Measurements from ENCODE around the gene SLC6A18. TPM values are rescaled to one million over a fixed set of nuclear protein-coding genes. Genes with fewer than 3 reads are reported as not detected.

The SLC6A18 gene
- total RNA-seq, 1 donor from 2014 or later, result not detected

DNA sequence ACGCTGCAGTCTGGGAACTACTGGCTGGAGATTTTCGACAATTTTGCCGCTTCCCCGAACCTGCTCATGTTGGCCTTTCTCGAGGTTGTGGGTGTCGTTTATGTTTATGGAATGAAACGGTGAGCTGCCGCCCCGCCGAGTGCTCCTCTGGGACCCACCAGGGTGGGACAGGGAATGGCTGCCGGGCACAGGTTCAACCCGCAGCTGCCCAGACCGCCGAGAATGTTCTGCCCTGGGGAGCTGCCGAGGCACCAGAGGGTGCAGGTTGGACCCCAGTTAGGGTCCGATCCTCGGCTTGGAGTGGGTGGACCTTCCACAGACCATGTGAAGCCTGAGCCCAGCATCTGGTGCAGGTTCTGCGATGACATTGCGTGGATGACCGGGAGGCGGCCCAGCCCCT lies 19.1 kb downstream of the SLC6A18 start:
- intact Hi-C loops (cut with DNase I), result no loop called here
- Histone ChIP-seq H3K27me3 (no peaks in the 10 kb centered on the region), H3K4me3 (no peak overlapping the region), H3K4me1 (no peaks in the 10 kb centered on the region), H3K27ac (no peak overlapping the region), H3K9me3 (no peaks in the 10 kb centered on the region), H3K36me3 (no peaks in the 10 kb centered on the region)
- no peak for DNase-seq (ENCODE audit: low spot score in 2 of 2)
- TF ChIP-seq CTCF (IDR thresholded peaks at IDR 0.05), result no peak

GRCh38 chr5:1244976-1245375 lies 19.8 kb downstream of the SLC6A18 start:
- Histone ChIP-seq H3K9me3 (no peaks in the 10 kb centered on the region), H3K36me3 (no peaks in the 10 kb centered on the region), H3K4me3 (no peak overlapping the region), H3K4me1 (no peaks in the 10 kb centered on the region), H3K27me3 (no peaks in the 10 kb centered on the region), H3K27ac (no peak overlapping the region)
- TF ChIP-seq CTCF (IDR thresholded peaks at IDR 0.05), result no peak
- intact Hi-C loops (cut with DNase I), result no loop called here
- DNase-seq (ENCODE audit: low spot score in 2 of 2), result no peak

GRCh38 chr5:1245905-1246576 lies 20.9 kb downstream of the SLC6A18 start:
- H3K4me3 ChIP-seq, result no peak overlapping the region
- DNase-seq (ENCODE audit: low spot score in 2 of 2), result no peak
- no peak for TF ChIP-seq CTCF (IDR thresholded peaks at IDR 0.05)
- H3K27ac ChIP-seq, result no peak overlapping the region
- H3K27me3 ChIP-seq, result no peaks in the 10 kb centered on the region
- no peaks in the 10 kb centered on the region for H3K4me1 ChIP-seq
- intact Hi-C loops (cut with DNase I), result no loop called here
- no peaks in the 10 kb centered on the region for H3K36me3 ChIP-seq
- H3K9me3 ChIP-seq, result no peaks in the 10 kb centered on the region

DNA sequence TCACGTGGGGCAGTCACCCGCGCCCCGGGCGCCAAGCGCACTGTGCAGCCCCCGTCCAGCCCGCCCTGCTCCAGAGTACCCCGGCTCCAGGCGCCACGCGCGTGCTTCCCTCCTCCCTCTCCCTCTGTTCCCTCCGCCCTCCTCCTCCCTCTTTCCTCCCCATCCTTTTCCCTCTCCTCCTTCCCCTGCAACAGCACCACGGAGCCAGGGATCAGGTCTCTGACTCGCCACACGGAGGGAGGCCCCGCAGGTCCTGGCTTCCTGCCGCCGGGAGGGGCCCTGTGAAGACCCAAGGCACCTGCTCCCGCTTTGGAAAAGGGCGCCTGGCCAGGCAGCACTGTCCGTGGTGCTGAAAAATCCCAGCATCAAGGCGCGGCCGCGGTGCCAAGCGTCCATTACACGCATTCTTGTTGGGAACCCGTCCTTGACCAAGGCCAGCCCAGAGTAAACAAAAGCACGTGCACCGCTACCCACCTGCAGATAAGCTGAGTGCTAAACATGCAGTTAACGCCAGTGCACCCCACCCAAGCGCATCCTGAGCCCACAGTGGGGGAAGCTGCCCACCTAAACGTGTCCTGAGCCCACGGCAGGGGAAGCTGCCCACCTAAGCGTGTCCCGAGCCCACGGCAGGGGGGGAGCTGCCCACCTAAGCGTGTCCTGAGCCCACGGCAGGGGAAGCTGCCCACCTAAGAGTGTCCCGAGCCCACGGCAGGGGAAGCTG lies 21.7 kb downstream of the SLC6A18 start:
- H3K27ac ChIP-seq, result no peak overlapping the region
- H3K36me3 ChIP-seq, result no peaks in the 10 kb centered on the region
- intact Hi-C loops (cut with DNase I), result no loop called here
- H3K4me1 ChIP-seq, result no peaks in the 10 kb centered on the region
- TF ChIP-seq CTCF (IDR thresholded peaks at IDR 0.05), result no peak
- no peaks in the 10 kb centered on the region for H3K27me3 ChIP-seq
- no peak overlapping the region for H3K4me3 ChIP-seq
- no peak for DNase-seq (ENCODE audit: low spot score in 2 of 2)
- H3K9me3 ChIP-seq, result no peaks in the 10 kb centered on the region

DNA sequence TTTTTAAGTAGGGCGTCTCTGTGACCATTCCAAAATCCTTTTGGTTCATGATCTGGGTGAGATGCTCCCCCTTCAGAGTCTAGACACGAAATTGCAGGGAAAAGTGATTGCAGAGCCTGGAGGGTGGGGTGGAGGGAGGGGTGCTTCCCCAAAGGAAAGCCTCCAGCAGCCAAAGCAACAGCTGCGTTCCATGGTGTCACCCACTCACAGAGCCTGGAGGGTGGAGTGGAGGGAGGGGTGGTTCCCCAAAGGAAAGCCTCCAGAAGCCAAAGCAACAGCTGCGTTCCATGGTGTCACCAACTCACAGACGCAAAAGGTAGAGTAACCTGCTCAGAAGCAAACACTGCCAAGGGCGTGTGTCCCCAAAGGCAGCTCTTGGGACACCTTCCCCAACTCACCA lies 22.6 kb downstream of the SLC6A18 start:
- Histone ChIP-seq H3K4me1 (no peaks in the 10 kb centered on the region), H3K9me3 (no peaks in the 10 kb centered on the region), H3K27ac (no peak overlapping the region), H3K27me3 (no peaks in the 10 kb centered on the region), H3K36me3 (no peaks in the 10 kb centered on the region), H3K4me3 (no peak overlapping the region)
- TF ChIP-seq CTCF (IDR thresholded peaks at IDR 0.05), result no peak
- intact Hi-C loops (cut with DNase I), result no loop called here
- DNase-seq (ENCODE audit: low spot score in 2 of 2), result no peak
